ENCODE results near the gene UQCRH. TPM values are rescaled to one million over a fixed set of nuclear protein-coding genes. Genes with fewer than 3 reads are reported as not detected.

Gene UQCRH
- polyA plus RNA-seq, 1 of the 3 experiments (the other 2 are of a cell fraction): 971 TPM

DNA sequence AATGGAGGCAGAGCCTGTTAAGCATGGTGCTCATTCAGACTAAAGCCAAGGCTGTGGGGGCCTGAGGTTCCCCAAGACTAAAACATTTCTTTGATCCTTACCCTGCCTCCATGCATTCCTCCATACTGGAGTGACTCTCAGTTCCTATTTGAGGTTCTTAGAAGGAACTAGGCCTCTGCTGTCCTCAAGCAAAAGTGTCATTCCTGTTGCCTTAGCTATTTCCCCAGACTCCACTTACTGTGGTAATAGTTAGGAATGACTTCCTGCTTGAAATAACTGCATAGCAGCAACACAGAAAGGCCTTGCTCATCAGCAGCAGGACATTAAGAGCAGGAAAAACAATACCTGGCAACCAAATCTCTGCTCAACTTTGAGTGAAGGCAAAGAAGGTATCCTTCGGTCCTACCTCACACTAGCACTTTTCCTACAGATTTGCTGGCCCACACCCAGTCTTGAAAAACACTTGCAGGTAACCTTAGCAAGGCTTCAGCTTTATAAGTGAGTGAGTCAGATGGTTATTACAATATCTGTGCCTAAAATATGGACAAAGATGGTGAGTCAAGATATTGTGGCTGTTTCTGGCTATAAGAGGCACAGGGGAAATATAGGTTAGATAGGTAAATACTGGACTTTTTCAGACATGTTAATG, 14.9 kb upstream of the UQCRH start (continued):
- TF ChIP-seq, protein P1, sequence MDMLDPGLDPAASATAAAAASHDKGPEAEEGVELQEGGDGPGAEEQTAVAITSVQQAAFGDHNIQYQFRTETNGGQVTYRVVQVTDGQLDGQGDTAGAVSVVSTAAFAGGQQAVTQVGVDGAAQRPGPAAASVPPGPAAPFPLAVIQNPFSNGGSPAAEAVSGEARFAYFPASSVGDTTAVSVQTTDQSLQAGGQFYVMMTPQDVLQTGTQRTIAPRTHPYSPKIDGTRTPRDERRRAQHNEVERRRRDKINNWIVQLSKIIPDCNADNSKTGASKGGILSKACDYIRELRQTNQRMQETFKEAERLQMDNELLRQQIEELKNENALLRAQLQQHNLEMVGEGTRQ (IDR thresholded peaks at IDR 0.05; ENCODE audit: borderline replicate concordance, low read depth, low read length): no peak
- TF ChIP-seq TAF1 (IDR thresholded peaks at IDR 0.05; ENCODE audit: borderline replicate concordance, low read depth, low read length): no peak

DNA sequence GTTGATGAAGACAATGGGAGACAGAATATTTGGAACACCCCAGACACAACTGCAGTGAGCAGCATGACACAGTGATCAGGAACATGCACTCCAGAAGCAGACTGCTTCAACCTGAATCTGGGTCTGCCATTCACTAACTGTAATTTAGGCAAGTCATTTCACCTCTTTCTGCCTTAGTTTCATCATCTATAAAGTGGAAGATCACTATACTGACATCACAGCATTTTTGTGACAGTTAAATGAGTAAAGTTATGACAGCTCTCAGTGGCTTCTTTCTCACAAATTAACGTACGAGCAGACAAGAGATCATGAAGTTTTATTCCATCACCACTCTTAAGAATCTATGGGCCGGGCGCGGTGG, 14.4 kb upstream of the UQCRH start:
- Histone ChIP-seq H3K36me3 (replicated peaks in 1 of 2; ENCODE audit: control insufficient read depth in 1 of 2, insufficient read depth in 2 of 2, low read length in 1 of 2) (peaks cover 18 to 40% of the 10 kb centered on the region in 2 experiments), H3F3A (replicated peaks; ENCODE audit: insufficient read depth) (peaks cover 40% of the 10 kb centered on the region), H3K9me2 (no peaks in the 10 kb centered on the region), H3K4me1 (ENCODE audit: control insufficient read depth in 1 of 2, insufficient read depth in 2 of 2, low read depth in 1 of 2, low read length in 1 of 2) (0 out of 4 replicates have a peak, but pooled peaks cover 0 to 6% of the 10 kb centered on the region in 2 experiments), H3K9me3 (no peaks in the 10 kb centered on the region), H4K20me1 (ENCODE audit: insufficient read depth) (peaks cover 3% of the 10 kb centered on the region; the same call in 1 of the 2 replicates), H3K4me2 (no peak overlapping the region), H2AFZ (ENCODE audit: low read depth) (no peak overlapping the region), H3K4me3 (ENCODE audit: low read depth in 2 of 2, low read length in 1 of 2) (no peak overlapping the region), H3K27me3 (ENCODE audit: insufficient read depth) (no peaks in the 10 kb centered on the region), H3K9ac (no peak overlapping the region), H3K27ac (ENCODE audit: low read depth in 2 of 2, low read length in 1 of 2) (peak overlapping the region in 1 of 2 experiments; percentile 57; a peak in 2 of 4 replicates), H3K79me2 (ENCODE audit: insufficient read depth) (0 out of 2 replicates have a peak, but pooled peaks cover 6% of the 10 kb centered on the region)
- WGBS (ENCODE audit: low lambda C conversion rate): 96% methylated on average over 5 of the region's 5 CpGs
- no peak for TF ChIP-seq JUND (IDR thresholded peaks at IDR 0.05)
- TF ChIP-seq YY1 (IDR thresholded peaks at IDR 0.05; ENCODE audit: low read depth): no peak
- ChIA-PET CTCF (interaction anchor here (0.8 kb wide), 1 partner anchor 21 kb away, joined by 3 read pairs; no protein-coding TSS in a partner anchor), POLR2A (no interaction called here)
- no peak for DNase-seq

DNA sequence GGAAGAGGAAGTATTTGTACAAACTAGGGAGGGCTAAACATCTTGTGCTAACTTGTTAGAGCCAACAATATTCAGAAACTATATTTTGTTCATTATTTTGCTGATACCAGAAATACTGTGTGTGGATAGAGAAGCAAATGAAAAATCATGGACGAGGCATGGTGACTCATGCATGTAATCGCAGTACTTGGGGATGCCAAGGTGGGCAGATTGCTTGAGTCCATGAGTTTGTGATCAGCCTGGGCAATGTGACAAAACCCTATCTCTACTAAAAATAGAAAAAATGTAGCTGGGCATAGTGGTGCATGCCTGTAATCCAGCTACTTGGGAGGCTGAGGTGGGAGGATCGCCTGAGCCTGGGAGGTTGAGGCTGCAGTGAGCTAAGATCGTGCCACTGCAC, 13.5 kb upstream of the UQCRH start:
- Histone ChIP-seq H3K27ac (ENCODE audit: low read depth in 2 of 2, low read length in 1 of 2) (peak overlapping the region in 1 of 2 experiments; percentile 57; a peak in 2 of 4 replicates), H3K9ac (no peak overlapping the region), H3K9me3 (no peaks in the 10 kb centered on the region), H2AFZ (ENCODE audit: low read depth) (no peak overlapping the region), H3K4me1 (ENCODE audit: control insufficient read depth in 1 of 2, insufficient read depth in 2 of 2, low read depth in 1 of 2, low read length in 1 of 2) (0 out of 4 replicates have a peak, but pooled peaks cover 0 to 6% of the 10 kb centered on the region in 2 experiments), H3K36me3 (replicated peaks in 1 of 2; ENCODE audit: control insufficient read depth in 1 of 2, insufficient read depth in 2 of 2, low read length in 1 of 2) (peaks cover 23 to 31% of the 10 kb centered on the region in 2 experiments), H3K79me2 (ENCODE audit: insufficient read depth) (0 out of 2 replicates have a peak, but pooled peaks cover 6% of the 10 kb centered on the region), H3K9me2 (no peaks in the 10 kb centered on the region), H3K4me3 (ENCODE audit: low read depth in 2 of 2, low read length in 1 of 2) (no peak overlapping the region), H3F3A (replicated peaks; ENCODE audit: insufficient read depth) (peaks cover 40% of the 10 kb centered on the region), H4K20me1 (ENCODE audit: insufficient read depth) (peaks cover 3% of the 10 kb centered on the region; the same call in 1 of the 2 replicates), H3K4me2 (no peak overlapping the region), H3K27me3 (ENCODE audit: insufficient read depth) (no peaks in the 10 kb centered on the region)
- DNase-seq: no peak
- POLR2A ChIA-PET: interaction anchor here (0.6 kb wide), 1 partner anchor 72 kb away, joined by 3 read pairs; no protein-coding TSS in a partner anchor
- CTCF ChIA-PET: interaction anchor here (1.0 to 1.1 kb wide), 2 partner anchors 9 to 13 kb away, joined by 3 to 4 read pairs; no protein-coding TSS in a partner anchor
- 90% methylated on average over 4 of the region's 4 CpGs for WGBS (ENCODE audit: low lambda C conversion rate)
- no peak for TF ChIP-seq RCOR1 (IDR thresholded peaks at IDR 0.05; ENCODE audit: low read length)
- TF ChIP-seq RFX5 (IDR thresholded peaks at IDR 0.05; ENCODE audit: low read length): no peak
- no peak for TF ChIP-seq FOSL2 (IDR thresholded peaks at IDR 0.05; ENCODE audit: borderline replicate concordance, low read depth)
- TF ChIP-seq EP300 (IDR thresholded peaks at IDR 0.05; ENCODE audit: borderline replicate concordance in 1 of 2, low read depth in 1 of 2, low read length in 1 of 2): no peak
- no peak for TF ChIP-seq MXI1 (IDR thresholded peaks at IDR 0.05; ENCODE audit: low read depth, low read length)
- TF ChIP-seq, protein P2, sequence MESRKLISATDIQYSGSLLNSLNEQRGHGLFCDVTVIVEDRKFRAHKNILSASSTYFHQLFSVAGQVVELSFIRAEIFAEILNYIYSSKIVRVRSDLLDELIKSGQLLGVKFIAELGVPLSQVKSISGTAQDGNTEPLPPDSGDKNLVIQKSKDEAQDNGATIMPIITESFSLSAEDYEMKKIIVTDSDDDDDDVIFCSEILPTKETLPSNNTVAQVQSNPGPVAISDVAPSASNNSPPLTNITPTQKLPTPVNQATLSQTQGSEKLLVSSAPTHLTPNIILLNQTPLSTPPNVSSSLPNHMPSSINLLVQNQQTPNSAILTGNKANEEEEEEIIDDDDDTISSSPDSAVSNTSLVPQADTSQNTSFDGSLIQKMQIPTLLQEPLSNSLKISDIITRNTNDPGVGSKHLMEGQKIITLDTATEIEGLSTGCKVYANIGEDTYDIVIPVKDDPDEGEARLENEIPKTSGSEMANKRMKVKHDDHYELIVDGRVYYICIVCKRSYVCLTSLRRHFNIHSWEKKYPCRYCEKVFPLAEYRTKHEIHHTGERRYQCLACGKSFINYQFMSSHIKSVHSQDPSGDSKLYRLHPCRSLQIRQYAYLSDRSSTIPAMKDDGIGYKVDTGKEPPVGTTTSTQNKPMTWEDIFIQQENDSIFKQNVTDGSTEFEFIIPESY (IDR thresholded peaks at IDR 0.05; ENCODE audit: borderline replicate concordance, low read depth): no peak
- TF ChIP-seq, protein P3, sequence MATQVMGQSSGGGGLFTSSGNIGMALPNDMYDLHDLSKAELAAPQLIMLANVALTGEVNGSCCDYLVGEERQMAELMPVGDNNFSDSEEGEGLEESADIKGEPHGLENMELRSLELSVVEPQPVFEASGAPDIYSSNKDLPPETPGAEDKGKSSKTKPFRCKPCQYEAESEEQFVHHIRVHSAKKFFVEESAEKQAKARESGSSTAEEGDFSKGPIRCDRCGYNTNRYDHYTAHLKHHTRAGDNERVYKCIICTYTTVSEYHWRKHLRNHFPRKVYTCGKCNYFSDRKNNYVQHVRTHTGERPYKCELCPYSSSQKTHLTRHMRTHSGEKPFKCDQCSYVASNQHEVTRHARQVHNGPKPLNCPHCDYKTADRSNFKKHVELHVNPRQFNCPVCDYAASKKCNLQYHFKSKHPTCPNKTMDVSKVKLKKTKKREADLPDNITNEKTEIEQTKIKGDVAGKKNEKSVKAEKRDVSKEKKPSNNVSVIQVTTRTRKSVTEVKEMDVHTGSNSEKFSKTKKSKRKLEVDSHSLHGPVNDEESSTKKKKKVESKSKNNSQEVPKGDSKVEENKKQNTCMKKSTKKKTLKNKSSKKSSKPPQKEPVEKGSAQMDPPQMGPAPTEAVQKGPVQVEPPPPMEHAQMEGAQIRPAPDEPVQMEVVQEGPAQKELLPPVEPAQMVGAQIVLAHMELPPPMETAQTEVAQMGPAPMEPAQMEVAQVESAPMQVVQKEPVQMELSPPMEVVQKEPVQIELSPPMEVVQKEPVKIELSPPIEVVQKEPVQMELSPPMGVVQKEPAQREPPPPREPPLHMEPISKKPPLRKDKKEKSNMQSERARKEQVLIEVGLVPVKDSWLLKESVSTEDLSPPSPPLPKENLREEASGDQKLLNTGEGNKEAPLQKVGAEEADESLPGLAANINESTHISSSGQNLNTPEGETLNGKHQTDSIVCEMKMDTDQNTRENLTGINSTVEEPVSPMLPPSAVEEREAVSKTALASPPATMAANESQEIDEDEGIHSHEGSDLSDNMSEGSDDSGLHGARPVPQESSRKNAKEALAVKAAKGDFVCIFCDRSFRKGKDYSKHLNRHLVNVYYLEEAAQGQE (IDR thresholded peaks at IDR 0.05; ENCODE audit: low read depth, low read length): no peak
- no peak for TF ChIP-seq SIN3A (IDR thresholded peaks at IDR 0.05; ENCODE audit: borderline replicate concordance, low read depth, low read length)
- no peak for TF ChIP-seq FOXJ3 (CRISPR knock-in tag; IDR thresholded peaks at IDR 0.05)
- TF ChIP-seq, protein P1 (IDR thresholded peaks at IDR 0.05; ENCODE audit: borderline replicate concordance, low read depth, low read length): no peak

All from SK-N-SH (cell line).